Epidermal melanocyte (primary cell): ENCODE results near the gene KCNK15.
"Not testable (repeated sequence)": the region's sequence is repeated elsewhere in the genome, so short reads cannot be mapped to it uniquely, and the experiment has no call there.

ENCODE experiments used
- DNase-seq: peaks from one replicate; pipeline ENCODE4 v3.0.0; 2011; ENCODE audit warnings: low spot score; ENCODE audit not compliant: insufficient read length

KCNK15 gene

GRCh38 chr20:44758247-44759101 lies 12.8 kb downstream of the KCNK15 start:
- DNase-seq = no peak

GRCh38 chr20:44759595-44759994 lies 13.9 kb downstream of the KCNK15 start:
- no peak for DNase-seq

- DNase-seq = no peak
Measured at GRCh38 chr20:44761423-44761822, 15.8 kb downstream of the KCNK15 start.

- DNase-seq = no peak
Measured at GRCh38 chr20:44762466-44763140, 16.9 kb downstream of the KCNK15 start.

GRCh38 chr20:44763798-44764197 lies 18.1 kb downstream of the KCNK15 start:
- DNase-seq = not testable (repeated sequence)

- no peak for DNase-seq
Measured at GRCh38 chr20:44765091-44765490, 19.4 kb downstream of the KCNK15 start.

GRCh38 chr20:44765701-44766347 lies 20.2 kb downstream of the KCNK15 start:
- DNase-seq = no peak

- DNase-seq = no peak
Measured at GRCh38 chr20:44768256-44768655, 22.6 kb downstream of the KCNK15 start.

- no peak for DNase-seq
Measured at GRCh38 chr20:44768854-44769480, 23.3 kb downstream of the KCNK15 start.

- no peak for DNase-seq
Measured at GRCh38 chr20:44769481-44769863, 23.8 kb downstream of the KCNK15 start.

- DNase-seq = no peak
Measured at GRCh38 chr20:44770484-44771171, 25.0 kb downstream of the KCNK15 start.

- DNase-seq = no peak
Measured at GRCh38 chr20:44771172-44771535, 25.5 kb downstream of the KCNK15 start.

GRCh38 chr20:44772636-44773035 lies 27.0 kb downstream of the KCNK15 start:
- no peak for DNase-seq

GRCh38 chr20:44773070-44773829 lies 27.6 kb downstream of the KCNK15 start:
- no peak for DNase-seq

- no peak for DNase-seq
Measured at GRCh38 chr20:44776980-44777379, 31.3 kb downstream of the KCNK15 start.

- DNase-seq = no peak
Measured at GRCh38 chr20:44780226-44780625, 34.6 kb downstream of the KCNK15 start.

- DNase-seq = no peak
Measured at GRCh38 chr20:44781118-44781517, 35.5 kb downstream of the KCNK15 start.

GRCh38 chr20:44781791-44782190 lies 36.1 kb downstream of the KCNK15 start:
- DNase-seq = no peak

- no peak for DNase-seq
Measured at GRCh38 chr20:44784688-44785087, 39.0 kb downstream of the KCNK15 start.

GRCh38 chr20:44785768-44786167 lies 40.1 kb downstream of the KCNK15 start:
- no peak for DNase-seq

GRCh38 chr20:44787299-44787698 lies 41.6 kb downstream of the KCNK15 start:
- no peak for DNase-seq
